ENCODE measurements around the gene KCNG1.

KCNG1 gene

GRCh38 chr20:51036226-51036625 lies 13.3 kb upstream of the KCNG1 start:
- DNase-seq (ENCODE audit: low read depth in 3 of 3), result no peak

GRCh38 chr20:51034988-51035656 lies 12.2 kb upstream of the KCNG1 start:
- no peak for DNase-seq (ENCODE audit: low read depth in 3 of 3)

DNA sequence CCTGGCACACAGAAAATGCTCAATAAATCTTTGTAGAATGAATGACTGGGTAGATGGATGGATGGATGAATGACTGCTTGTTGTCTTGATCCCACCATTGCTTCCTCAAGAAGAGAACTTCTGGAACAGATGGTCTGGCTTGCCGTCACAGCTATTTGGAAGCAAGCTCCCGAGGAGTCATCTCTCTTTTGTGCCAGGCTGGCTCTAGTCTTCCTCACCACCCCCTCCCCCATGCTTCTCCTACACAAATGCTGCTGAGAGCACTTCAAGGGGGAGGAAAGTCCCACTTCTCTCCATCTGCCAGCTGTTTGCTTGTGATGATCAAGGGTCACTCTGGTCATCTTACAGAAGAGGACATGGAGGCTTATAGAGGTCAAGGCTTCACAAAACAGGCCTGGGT lies 11.6 kb upstream of the KCNG1 start:
- DNase-seq (ENCODE audit: low read depth in 3 of 3), result no peak

DNA sequence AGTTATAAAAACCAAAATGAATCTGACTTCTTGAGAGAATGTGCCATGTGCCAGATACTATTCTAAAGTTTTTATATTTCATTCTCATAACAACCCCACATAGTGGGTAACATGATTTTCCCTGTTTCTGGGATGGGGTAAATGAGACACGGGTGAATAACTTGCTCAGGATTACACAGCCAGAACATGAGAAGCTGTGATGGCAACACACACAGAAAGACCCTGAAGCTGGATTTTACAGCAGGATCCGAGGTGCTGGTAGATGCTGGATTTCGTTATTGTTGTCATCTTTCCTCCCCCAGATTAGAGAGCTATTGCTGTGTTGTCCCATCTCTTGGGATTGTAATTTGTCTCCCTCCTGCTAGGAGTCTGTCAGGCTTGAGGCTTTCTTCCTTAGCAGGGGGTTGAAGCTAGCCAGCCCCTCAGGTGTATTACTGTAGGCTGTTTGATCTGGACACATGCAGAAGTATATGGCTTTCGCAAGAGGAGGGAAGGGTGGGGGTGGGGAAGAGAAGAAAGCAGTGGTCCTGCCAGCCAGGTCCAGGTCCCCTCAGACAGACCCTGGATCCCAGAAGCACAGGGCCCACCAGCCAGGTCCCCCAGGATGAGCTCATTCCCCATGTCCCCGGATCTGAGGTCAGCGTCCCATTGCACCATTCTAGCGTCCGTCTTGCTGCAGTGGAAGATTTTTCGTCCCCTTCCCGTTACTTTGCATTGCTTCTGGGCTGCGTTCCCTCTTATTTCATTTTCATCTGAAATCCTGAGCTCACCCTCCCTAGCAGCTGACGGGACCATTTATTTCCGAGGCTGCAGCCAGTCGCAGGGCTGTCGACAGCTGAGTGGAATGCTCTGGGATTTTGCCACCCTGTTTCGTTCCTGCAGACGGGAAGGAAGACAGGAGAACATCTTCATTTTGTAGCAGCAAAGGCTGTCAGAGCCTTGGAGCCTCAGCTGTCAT lies 7.3 kb upstream of the KCNG1 start:
- DNase-seq (ENCODE audit: low read depth in 3 of 3), result no peak

DNA sequence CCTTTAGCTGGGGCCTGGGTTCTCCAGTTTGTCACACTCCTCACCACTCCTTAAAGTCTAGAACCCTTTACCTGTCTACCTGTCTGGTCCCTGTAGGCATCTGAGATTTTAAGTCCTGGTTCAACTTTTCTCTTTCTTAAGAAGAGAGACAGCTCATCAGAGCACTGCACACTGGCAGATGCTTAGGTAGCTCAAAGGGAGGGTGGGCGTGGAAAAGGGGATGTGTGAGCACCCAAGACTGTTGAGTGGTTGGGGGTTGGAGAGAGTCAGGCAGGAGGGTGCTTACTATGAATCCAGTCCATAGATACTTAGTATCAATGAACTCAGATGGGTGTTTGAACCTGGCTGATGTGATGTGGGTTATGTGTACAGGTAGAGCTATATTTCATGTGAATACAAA lies 6.6 kb upstream of the KCNG1 start:
- DNase-seq (ENCODE audit: low read depth in 3 of 3), result no peak

- no peak for DNase-seq (ENCODE audit: low read depth in 3 of 3)
These were observed 5.8 kb upstream of the KCNG1 start for GRCh38 chr20:51028616-51029212.

GRCh38 chr20:51027035-51027795 lies 4.3 kb upstream of the KCNG1 start:
- no peak for DNase-seq (ENCODE audit: low read depth in 3 of 3)

- no peak for DNase-seq (ENCODE audit: low read depth in 3 of 3)
These were observed 3.4 kb upstream of the KCNG1 start for GRCh38 chr20:51026269-51026668.

DNA sequence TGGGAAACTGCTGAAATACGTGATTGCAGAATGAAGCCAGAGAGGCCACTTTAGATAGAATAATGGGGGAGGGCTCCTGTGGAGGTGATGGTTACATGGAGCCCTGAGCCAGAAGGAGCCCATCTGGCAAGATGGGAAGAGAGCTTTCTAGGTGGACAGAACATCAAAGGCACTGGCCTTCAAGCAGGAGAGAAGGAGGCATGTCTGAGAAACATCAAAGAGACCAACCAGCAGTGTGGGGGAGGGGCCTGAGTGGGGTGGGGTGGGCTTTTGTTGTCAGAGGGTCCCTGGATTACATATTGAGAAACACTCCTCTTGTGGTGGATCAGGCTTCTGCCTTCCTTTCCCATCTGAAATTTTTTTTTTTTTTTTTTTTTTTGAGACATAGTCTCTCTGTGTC lies 1.9 kb upstream of the KCNG1 start:
- DNase-seq (ENCODE audit: low read depth in 3 of 3), result no peak

GRCh38 chr20:51023617-51024155 lies 779 bp upstream of the KCNG1 start:
- DNase-seq (ENCODE audit: low read depth in 3 of 3), result no peak

- no peak for DNase-seq (ENCODE audit: low read depth in 3 of 3)
These were observed 592 bp downstream of the KCNG1 start for GRCh38 chr20:51022227-51022802.

DNA sequence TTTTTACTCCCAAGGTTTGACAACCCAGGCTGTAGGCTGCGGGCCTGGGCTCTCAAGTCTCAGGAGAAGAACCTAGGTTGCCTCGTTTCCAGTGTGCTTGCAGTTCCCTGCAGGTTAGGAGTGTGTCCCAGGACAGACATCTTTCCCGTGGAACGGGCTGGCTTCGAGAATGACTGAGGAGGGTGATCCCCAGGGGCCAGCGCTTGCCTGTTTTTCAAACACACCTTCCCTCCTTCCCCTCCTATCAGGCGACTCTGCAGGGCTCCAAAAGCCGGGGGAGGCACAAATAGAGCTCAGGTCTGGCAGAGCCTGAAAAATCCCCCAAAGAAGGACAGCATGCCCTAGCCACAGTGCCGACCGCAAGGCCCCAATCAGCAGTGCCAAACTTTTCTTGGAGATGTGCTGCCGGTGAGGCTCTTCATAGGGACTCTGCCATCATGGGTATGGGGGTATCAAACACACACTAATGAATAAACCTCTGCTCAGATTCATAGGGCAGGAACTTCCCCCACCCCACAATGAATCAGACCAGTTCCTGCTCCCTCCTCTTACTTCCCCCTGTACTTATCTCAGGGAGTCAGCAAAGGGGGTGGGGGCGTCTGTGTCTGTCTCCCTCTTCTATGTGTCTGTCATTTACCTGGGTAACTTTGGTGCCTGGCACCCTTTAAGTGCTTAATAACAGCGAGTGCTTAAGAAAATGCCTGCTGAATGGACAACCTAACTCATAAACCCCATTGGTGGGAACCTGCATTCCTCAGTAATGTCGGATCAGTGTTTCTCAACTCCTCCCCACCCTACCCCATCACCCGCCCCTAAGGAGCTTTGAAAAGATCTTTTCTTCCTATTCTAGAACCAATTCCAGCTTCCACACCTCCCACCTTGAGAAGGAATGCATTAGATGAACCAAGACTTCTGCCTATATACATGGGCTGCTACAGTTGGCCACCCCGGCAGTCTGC lies 1.6 kb downstream of the KCNG1 start:
- DNase-seq (ENCODE audit: low read depth in 3 of 3), result no peak

GRCh38 chr20:51020657-51021056 lies 2.2 kb downstream of the KCNG1 start:
- no peak for DNase-seq (ENCODE audit: low read depth in 3 of 3)

DNA sequence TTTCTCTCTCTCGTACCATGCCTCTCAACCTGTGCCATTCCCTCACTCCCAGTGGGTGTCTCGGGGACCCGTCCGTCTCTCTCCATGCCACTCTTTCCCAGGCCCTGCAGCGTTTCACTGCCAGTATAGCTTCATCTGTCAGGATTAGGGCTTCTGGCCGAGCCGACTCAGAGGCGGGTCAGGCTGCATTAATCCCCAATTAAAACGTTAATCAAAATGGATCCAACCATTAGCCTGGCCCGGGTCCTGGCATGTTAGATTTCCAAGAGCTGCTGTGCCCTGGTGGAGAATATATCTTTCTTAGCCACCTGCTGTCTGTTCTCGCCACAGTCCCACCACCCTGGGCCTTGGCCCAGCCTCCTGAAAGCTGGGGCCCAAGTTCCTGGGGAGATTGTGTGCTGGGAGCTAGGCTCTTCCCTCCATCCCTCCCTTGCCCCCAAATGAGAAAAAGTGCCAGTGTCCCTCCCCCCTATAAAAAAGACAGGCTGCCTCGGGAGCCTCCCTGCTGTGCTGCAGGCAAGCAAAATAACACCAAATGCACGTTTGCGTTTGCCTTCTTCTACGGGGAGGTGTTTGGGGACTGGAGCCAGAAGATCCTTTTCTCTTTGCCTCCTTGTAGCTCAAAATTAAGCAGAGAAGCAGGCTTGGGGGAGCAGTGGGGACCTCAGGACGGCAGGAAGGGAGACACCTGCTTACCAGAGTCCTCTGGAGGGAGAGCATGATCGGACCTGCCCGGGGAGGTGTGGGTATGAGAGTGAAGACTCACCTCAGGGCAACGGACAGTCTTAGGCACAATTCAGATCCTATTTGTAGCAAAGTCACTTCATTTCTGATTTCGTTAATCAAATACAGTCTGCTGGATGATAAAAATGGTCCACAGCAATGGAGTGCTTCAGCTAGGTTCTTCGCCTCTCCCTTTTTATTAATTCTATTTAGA lies 3.0 kb downstream of the KCNG1 start:
- no peak for DNase-seq (ENCODE audit: low read depth in 3 of 3)

- DNase-seq (ENCODE audit: low read depth in 3 of 3), result no peak
These were observed 5.7 kb downstream of the KCNG1 start for GRCh38 chr20:51017251-51017650.

DNA sequence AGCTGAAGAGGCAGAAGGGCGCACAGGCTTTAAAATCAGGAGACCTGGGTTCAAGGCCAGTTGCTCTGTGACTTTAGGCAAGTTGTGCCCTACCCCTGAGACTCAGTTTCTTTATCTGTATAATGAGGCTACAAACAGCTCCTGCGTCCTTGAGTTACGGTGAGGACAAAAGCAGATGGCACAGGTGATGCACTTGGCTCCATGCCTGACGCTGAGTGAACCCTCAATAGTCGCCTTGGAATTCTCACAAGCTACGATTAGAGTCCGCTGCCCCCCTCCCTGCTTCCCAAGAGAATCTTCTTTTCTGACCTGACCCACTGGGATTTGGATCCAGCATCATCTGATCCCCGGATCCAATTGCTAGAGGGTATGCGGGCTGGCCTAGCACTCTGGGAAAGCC lies 6.4 kb downstream of the KCNG1 start:
- DNase-seq (ENCODE audit: low read depth in 3 of 3), result no peak

DNA sequence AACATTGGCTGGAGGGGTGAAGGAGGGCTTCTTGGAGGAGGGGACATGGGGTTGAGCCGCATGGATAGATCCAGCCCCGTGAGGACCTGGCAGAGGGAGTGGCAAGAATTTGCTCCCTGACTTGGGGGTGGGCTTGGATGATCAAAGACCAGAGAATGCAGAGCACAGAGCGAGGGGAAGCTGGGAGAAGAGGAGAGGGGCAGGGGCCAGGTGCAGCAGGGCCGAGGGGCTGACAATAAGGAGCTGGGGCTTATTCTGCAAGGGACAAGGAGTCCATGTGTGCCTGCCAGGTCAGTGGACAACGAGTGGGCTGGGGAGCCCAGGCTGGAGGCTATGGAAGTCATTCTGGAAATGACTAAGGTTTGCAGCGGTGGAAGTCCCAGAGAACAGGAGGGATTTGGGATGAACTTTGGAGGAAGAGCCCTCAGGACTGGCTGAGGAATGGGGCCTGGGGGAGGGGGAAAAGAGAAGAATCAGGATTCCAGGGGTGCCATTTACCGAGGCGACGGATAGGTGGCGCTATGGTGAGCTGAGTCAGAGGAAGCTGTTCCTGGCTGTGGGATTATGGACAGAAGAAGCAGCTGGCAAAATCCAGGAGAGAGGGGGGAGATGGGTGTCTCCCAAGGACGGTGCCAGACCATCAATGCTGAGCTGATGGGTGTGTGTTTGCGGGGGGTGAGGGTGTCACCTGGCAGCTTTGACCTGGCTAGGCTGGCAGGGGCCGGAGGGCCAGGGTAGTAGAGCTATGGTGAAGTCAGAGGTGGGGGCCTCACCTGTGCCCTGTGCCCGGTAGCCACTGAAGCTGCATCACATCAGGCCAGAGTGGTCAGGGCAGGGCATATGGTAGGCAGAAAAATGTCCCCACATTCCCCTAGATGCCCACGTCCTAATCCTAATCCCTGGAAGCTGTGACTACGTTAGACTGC lies 7.8 kb downstream of the KCNG1 start:
- no peak for DNase-seq (ENCODE audit: low read depth in 3 of 3)

Data from stimulated activated CD4-positive, alpha-beta T cell treated with anti-CD3 and anti-CD28 coated beads, TNF-alpha, amount 100 ng/mL, for 4 hours (primary cell).